Stomach (tissue), 4 donors: Measurements from ENCODE around the gene DHX8.

Experiments used
- EP300 ChIP-seq: sonication (generic); formaldehyde crosslinking; IDR thresholded peaks from one replicate; pipeline ENCODE4 v1.6.1; 2017; ENCODE audit warnings: antibody characterized with exemption
- POLR2A ChIP-seq, 4 donors: fragments of 450-650 bp; IDR thresholded peaks; one replicate each; pipeline ENCODE4 v1.6.1; 2016; ENCODE audit warnings: antibody characterized with exemption in 4 of 4, control low read depth in 2 of 4, mild to moderate bottlenecking in 1 of 4, moderate library complexity in 1 of 4
- POLR2AphosphoS5 ChIP-seq, 3 donors: sonication (generic); formaldehyde crosslinking; IDR thresholded peaks; one replicate each; pipeline ENCODE4 v1.6.1; 2016; ENCODE audit warnings: antibody characterized with exemption in 3 of 3
- TF ChIP-seq, protein P1 (sequence below), 7 experiments: fragments of 450-650 bp in 4 of 7; fragments of 200-600 bp in 3 of 7; sonication (generic) in 3 of 7; IDR thresholded peaks; one replicate each; pipeline ENCODE4 v1.5.1; 2016 to 2019; ENCODE audit warnings: antibody characterized with exemption in 7 of 7, control low read depth in 2 of 7, mild to moderate bottlenecking in 1 of 7

DNA sequence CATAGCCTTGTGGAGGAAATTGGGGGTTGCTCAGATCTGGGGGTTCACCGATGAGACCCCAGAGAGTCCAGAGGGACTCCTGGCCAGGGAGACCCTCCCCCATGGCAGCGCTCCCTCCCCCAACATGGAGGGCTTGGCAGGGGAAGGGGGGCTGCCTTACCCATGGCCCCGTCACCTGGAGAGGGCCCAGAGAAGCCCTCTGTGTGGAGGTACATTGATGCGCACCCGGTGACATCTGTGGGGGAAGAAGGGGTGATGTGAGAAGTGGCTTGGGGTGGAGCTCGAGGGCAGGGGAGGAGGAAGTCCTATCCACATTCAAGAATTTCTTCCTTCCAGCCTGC is 46.1 kb downstream of the DHX8 start:
- TF ChIP-seq, protein P1, sequence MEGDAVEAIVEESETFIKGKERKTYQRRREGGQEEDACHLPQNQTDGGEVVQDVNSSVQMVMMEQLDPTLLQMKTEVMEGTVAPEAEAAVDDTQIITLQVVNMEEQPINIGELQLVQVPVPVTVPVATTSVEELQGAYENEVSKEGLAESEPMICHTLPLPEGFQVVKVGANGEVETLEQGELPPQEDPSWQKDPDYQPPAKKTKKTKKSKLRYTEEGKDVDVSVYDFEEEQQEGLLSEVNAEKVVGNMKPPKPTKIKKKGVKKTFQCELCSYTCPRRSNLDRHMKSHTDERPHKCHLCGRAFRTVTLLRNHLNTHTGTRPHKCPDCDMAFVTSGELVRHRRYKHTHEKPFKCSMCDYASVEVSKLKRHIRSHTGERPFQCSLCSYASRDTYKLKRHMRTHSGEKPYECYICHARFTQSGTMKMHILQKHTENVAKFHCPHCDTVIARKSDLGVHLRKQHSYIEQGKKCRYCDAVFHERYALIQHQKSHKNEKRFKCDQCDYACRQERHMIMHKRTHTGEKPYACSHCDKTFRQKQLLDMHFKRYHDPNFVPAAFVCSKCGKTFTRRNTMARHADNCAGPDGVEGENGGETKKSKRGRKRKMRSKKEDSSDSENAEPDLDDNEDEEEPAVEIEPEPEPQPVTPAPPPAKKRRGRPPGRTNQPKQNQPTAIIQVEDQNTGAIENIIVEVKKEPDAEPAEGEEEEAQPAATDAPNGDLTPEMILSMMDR (IDR thresholded peaks at IDR 0.05) = no peak
- TF ChIP-seq POLR2AphosphoS5 (IDR thresholded peaks at IDR 0.05) (no peak), POLR2A (IDR thresholded peaks at IDR 0.05) (no peak), EP300 (no peak)
